HG02852 (cell line): Measurements from ENCODE around the gene RPS28.
"Not testable (repeated sequence)": the region's sequence is repeated elsewhere in the genome, so short reads cannot be mapped to it uniquely, and the experiment has no call there.

Experiments
- ATAC-seq: cut with Tn5 transposase; IDR thresholded peaks from one replicate; pipeline ENCODE4 v1.9.1; 2021; ENCODE audit warnings: mild to moderate bottlenecking, moderate library complexity; ENCODE audit not compliant: unreplicated experiment

RPS28 gene

GRCh38 chr19:8340341-8341096 lies 19.2 kb downstream of the RPS28 start:
- ATAC-seq = no peak

- not testable (repeated sequence) for ATAC-seq
Measured at GRCh38 chr19:8341504-8341903, 20.2 kb downstream of the RPS28 start.

GRCh38 chr19:8342316-8342683 lies 21.0 kb downstream of the RPS28 start:
- no peak for ATAC-seq

- ATAC-seq = peak; percentile 89
Measured at GRCh38 chr19:8342684-8343482, 21.6 kb downstream of the RPS28 start, which contains the start of gene KANK3. TSS of gene KANK3 (minus strand) at chr19:8343262. CDS start at chr19:8337828, 5,434 bp downstream.

- ATAC-seq = no peak
Measured at GRCh38 chr19:8343483-8343844, 22.2 kb downstream of the RPS28 start.

GRCh38 chr19:8349629-8350372 lies 28.5 kb downstream of the RPS28 start:
- not testable (repeated sequence) for ATAC-seq

GRCh38 chr19:8352134-8352827 lies 31.0 kb downstream of the RPS28 start:
- ATAC-seq = no peak

- not testable (repeated sequence) for ATAC-seq
Measured at GRCh38 chr19:8352845-8353244, 31.5 kb downstream of the RPS28 start.

GRCh38 chr19:8355631-8356402 lies 34.5 kb downstream of the RPS28 start:
- ATAC-seq = no peak

- ATAC-seq = no peak
Measured at GRCh38 chr19:8357007-8357521, 35.8 kb downstream of the RPS28 start.

GRCh38 chr19:8358948-8359347 lies 37.7 kb downstream of the RPS28 start:
- no peak for ATAC-seq

GRCh38 chr19:8360196-8360595 lies 38.9 kb downstream of the RPS28 start:
- no peak for ATAC-seq

- no peak for ATAC-seq
Measured at GRCh38 chr19:8361921-8362793, 40.9 kb downstream of the RPS28 start.

- ATAC-seq = no peak
Measured at GRCh38 chr19:8363803-8364771, 42.8 kb downstream of the RPS28 start, which contains the start of gene ANGPTL4. TSS of gene ANGPTL4 (plus strand) at chr19:8364155. CDS start at chr19:8364322, 167 bp downstream.

GRCh38 chr19:8366121-8366581 lies 44.9 kb downstream of the RPS28 start:
- ATAC-seq = no peak

- no peak for ATAC-seq
Measured at GRCh38 chr19:8366961-8367326, 45.6 kb downstream of the RPS28 start.

- no peak for ATAC-seq
Measured at GRCh38 chr19:8367327-8368001, 46.2 kb downstream of the RPS28 start.
